ENCODE measurements around the gene RCAN1.
"Not testable (repeated sequence)": the region's sequence is repeated elsewhere in the genome, so short reads cannot be mapped to it uniquely, and the experiment has no call there.

RCAN1 gene

GRCh38 chr21:34621434-34622350, 6.8 kb upstream of the RCAN1 start:
- DNase-seq (ENCODE audit: low read depth): no peak

GRCh38 chr21:34619841-34620665, 5.1 kb upstream of the RCAN1 start:
- DNase-seq (ENCODE audit: low read depth): no peak

- no peak for DNase-seq (ENCODE audit: low read depth)
These were observed 4.0 kb upstream of the RCAN1 start for GRCh38 chr21:34618941-34619340.

GRCh38 chr21:34617753-34618339, 2.9 kb upstream of the RCAN1 start:
- DNase-seq (ENCODE audit: low read depth): no peak

- no peak for DNase-seq (ENCODE audit: low read depth)
These were observed 538 bp upstream of the RCAN1 start for GRCh38 chr21:34615487-34615814.

- DNase-seq (ENCODE audit: low read depth): no peak
These were observed 960 bp downstream of the RCAN1 start for GRCh38 chr21:34613679-34614627.

GRCh38 chr21:34612557-34612956, 2.4 kb downstream of the RCAN1 start:
- DNase-seq (ENCODE audit: low read depth): no peak

DNA sequence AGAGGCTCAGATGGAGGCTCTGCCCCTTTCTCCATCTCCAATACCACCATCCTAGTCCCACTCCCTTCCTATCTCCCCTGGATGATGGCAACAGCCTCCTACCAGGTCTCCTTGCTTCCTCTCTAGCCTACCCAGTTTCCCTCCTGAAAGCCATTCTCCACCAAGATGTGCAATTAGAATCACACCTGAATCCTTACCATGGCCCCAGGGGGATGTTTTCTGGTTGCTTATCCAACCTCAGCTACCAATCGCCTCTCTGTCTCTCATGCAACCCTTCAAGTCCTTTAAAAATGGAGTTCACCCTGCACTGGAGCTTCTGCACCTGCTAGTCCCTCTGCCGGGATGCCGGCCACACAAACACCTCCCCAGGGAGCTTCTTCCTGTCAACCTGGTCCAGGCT, 2.9 kb downstream of the RCAN1 start:
- no peak for DNase-seq (ENCODE audit: low read depth)

DNA sequence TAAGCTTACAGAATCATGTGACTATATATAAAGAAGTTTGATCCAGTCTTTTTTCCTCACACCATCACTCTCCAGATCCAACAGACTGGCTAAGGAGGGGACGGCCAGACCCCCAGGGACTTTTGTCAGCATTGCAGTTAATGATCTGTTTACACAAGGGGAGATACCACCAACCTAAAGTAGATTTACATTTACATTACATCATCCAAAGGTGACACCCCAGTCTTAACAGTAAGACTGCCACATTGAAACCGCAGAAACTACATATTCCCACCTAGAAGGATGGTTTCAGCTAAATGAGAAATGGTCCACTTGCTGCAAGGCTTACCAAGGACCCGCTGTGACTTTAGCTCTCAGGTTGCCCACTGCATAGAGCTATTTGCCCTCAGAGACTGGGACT, 3.4 kb downstream of the RCAN1 start:
- no peak for DNase-seq (ENCODE audit: low read depth)

GRCh38 chr21:34609933-34610549, 4.9 kb downstream of the RCAN1 start:
- DNase-seq (ENCODE audit: low read depth): no peak

DNA sequence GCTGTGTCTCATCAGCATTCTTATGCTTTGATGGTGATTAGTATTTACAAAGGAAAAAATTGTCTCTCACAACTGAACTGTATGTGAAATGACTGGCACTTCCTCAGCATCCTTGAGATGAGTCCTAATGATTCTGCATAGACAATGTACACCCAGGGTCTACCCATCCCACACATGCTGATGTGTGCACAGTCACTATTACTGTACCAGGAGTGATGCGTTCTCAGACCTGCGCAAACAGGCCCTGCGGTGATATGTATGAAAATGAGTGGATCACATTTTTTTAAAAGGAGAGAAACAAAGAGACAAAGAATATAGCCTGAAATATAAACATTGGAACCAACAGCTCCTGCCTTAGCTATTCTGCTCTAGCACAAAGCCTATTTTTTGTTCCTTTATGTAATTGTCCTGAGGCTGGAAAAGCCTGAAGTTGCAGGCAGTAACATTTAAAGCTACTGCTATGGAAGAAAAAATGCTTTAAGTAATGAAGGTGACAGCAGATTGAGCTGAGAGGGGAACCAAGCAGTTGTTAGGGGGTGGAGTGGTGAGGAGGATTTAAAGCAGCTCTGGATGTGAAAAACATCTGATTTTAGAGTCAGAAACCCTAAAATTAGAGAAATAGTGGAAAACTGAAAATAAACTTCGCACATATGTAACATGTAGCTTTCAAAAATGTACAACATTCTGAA, 5.5 kb downstream of the RCAN1 start:
- DNase-seq (ENCODE audit: low read depth): no peak

DNA sequence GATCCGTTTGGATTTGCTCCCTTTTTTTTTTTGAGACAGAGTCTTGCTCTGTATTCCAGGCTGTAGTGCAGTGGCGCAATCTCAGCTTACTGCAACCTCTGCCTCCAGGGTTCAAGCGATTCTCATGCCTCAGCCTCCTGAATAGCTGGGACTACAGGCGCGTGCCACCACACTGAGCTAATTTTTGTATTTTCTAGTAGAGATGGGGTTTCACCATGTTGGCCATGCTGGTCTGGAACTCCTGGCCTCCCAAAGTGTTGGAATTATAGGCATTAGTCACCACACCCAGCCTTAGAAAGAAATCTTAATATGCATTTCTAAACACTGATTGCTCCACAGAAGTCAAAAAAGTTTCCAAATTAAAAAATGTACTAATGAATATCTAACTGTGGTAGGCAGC, 7.5 kb downstream of the RCAN1 start:
- DNase-seq (ENCODE audit: low read depth): not testable (repeated sequence)

DNA sequence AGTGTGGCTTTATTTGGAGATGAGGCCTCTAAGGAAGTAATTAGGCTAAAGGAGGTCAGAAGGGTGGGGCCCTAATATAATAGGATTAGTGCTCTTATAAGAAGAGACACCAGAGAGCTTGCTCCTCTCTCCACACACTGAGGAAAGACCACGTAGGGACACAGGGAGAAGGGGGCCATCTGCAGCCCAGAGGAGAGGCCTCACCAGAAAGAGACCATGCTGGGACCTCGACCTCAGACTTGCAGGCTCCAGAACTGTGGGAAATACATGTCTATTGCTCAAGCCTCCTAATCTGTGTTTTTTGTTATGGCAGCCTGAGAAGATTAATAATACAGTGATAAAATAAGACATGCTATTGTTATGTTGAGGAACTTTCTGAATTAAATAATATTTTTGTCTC, 8.3 kb downstream of the RCAN1 start:
- no peak for DNase-seq (ENCODE audit: low read depth)

DNA sequence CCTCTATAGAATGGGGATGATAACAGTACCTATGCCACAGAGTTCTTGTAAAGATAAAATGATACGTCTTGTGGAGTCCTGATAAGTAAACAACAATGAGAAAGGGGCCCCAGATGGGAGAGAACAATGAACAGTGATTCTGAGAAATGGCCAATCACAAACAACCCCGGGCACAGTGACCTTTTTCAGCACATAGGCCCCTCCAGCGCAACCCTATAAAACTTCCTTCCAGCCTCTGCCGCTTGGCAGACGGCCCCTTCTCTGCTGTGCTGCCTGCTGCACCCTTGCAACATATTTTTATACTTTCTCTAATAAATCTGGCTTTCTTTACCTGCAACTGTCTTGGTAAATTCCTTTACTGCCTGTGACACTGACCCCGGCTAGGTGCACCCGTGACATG, 8.9 kb downstream of the RCAN1 start:
- DNase-seq (ENCODE audit: low read depth): no peak

GRCh38 chr21:34604956-34605355, 10.0 kb downstream of the RCAN1 start:
- not testable (repeated sequence) for DNase-seq (ENCODE audit: low read depth)

- DNase-seq (ENCODE audit: low read depth): no peak
These were observed 10.4 kb downstream of the RCAN1 start for GRCh38 chr21:34604556-34604955.

DNA sequence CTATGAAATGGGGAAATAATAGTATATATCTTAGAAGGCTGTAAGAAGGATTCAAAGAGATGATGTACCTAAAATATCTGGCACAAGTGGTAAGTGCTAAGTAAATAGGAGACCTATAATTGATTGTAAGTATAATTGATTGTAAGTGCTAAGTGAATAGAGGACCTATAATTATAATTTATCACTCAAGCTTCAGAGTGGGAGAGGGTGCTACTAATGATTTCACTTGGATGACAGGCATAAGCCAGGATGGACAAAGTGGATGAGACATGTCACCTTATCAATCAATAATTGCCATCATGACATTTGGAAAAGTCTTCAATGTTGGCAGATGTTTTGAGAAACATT, 11.2 kb downstream of the RCAN1 start:
- DNase-seq (ENCODE audit: low read depth): no peak

- DNase-seq (ENCODE audit: low read depth): no peak
These were observed 11.8 kb downstream of the RCAN1 start for GRCh38 chr21:34603002-34603709.

GRCh38 chr21:34602061-34602460, 12.9 kb downstream of the RCAN1 start:
- DNase-seq (ENCODE audit: low read depth): no peak

DNA sequence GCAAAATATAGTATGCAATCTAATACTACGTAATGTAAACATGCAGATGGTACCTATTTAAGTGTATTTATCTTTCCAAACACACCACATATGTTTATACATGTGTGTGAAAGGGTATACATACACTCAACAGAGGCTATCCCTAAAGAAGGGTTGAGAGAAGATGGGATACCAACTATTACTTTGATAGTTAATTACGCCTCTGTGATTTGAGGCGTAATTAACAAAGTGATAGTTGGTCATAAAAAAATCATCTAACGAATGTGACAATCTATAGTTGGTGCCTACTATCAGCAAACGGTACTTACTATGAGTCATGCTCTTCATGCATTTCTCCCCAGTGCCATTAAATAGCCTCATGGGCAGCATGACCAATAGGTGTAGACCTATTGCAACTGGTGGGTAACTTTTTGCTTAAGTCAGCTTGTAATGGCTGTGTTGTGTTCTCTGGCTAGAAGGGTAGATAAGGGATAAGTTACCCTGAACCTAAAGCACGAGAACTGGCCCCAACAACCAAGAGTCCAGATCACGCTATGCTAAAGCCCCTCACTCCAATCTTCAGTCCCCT, 15.3 kb downstream of the RCAN1 start:
- DNase-seq (ENCODE audit: low read depth): no peak

Measured in HS-5 (cell line).